AG10803 (cell line): ENCODE results near the gene LIN37.
"Not testable (repeated sequence)": the region's sequence is repeated elsewhere in the genome, so short reads cannot be mapped to it uniquely, and the experiment has no call there.

Experiments
- DNase-seq: peaks from one replicate; pipeline ENCODE4 v3.0.0; 2010; ENCODE audit warnings: low read depth
- H3K4me3 ChIP-seq: 2 replicates; pipeline ENCODE4 v1.5.1; 2011; ENCODE audit warnings: mild to moderate bottlenecking, low read length, control low read depth
- TF ChIP-seq, protein P1 (sequence below): conservative IDR thresholded peaks from 2 replicates; pipeline ENCODE4 v1.5.1; 2011; ENCODE audit warnings: mild to moderate bottlenecking, low read length, control low read depth, inconsistent platforms

Gene LIN37

DNA sequence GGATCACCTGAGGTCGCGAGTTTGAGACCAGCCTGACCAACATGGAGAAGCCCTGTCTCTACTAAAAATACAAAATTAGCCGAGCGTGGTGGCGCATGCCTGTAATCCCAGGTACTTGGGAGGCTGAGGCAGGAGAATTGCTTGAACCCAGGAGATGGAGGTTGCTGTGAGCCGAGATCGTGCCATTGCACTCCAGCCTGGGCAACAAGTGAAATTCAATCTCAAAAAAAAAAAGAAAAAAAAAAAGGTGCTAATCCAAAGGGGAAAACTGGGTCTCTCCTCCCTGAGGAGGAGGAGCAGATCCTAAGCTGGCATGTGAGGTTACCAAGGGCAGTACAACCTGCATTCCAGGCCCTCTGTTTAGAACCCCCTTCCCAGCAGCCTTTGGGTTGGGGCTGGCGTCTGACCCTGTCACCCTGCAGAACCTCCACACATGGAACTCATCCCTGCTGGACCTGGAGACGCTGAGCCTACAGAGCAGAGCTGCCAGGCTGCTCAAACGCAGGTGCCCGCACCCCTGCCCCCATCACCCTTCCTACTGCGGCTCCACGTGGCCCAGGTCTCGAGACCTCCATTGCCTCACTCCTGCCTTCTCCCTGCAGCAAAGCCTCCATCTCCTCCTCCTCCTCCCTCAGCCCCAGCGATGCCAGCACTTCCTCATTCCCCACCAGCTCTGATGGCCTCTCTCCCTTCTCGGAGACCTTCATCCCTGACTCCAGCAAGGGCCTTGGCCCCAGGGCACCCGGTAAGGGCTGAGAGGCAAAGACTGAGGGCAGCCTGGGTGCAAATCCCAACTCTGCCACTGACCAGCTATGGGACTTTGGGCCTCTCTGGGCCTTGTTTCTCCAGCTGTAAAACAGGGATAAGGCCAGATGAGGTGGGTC lies 16.3 kb downstream of the LIN37 start:
- TF ChIP-seq, protein P1, sequence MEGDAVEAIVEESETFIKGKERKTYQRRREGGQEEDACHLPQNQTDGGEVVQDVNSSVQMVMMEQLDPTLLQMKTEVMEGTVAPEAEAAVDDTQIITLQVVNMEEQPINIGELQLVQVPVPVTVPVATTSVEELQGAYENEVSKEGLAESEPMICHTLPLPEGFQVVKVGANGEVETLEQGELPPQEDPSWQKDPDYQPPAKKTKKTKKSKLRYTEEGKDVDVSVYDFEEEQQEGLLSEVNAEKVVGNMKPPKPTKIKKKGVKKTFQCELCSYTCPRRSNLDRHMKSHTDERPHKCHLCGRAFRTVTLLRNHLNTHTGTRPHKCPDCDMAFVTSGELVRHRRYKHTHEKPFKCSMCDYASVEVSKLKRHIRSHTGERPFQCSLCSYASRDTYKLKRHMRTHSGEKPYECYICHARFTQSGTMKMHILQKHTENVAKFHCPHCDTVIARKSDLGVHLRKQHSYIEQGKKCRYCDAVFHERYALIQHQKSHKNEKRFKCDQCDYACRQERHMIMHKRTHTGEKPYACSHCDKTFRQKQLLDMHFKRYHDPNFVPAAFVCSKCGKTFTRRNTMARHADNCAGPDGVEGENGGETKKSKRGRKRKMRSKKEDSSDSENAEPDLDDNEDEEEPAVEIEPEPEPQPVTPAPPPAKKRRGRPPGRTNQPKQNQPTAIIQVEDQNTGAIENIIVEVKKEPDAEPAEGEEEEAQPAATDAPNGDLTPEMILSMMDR, result no peak
- no peak for DNase-seq
- H3K4me3 ChIP-seq, result no peak overlapping the region

DNA sequence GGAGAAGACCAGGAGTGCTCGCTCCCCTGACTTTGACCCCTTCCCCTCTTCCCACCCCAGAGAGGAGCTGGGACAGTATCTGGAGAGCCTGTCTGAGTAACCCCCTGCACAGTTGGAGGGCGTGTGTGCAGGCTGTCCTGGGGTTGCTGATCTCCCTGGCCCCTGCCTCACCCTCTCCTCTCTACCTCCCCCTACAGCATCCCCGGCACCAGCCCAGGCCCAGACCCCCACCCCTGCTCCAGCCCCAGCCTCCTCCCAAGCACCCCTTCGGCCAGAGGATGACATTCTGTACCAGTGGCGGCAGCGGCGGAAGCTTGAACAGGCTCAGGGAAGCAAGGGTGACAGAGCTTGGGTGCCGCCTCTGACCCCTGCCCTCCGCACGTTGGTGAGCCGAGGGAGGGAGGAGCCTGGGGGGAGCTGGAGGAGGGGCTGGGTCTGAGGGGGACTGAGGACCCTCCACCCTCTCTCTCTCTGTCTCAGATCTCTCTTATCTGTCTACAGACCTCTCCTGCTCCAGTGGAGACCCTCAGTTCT lies 18.3 kb downstream of the LIN37 start:
- DNase-seq, result no peak
- TF ChIP-seq, protein P1, result no peak
- no peak overlapping the region for H3K4me3 ChIP-seq

DNA sequence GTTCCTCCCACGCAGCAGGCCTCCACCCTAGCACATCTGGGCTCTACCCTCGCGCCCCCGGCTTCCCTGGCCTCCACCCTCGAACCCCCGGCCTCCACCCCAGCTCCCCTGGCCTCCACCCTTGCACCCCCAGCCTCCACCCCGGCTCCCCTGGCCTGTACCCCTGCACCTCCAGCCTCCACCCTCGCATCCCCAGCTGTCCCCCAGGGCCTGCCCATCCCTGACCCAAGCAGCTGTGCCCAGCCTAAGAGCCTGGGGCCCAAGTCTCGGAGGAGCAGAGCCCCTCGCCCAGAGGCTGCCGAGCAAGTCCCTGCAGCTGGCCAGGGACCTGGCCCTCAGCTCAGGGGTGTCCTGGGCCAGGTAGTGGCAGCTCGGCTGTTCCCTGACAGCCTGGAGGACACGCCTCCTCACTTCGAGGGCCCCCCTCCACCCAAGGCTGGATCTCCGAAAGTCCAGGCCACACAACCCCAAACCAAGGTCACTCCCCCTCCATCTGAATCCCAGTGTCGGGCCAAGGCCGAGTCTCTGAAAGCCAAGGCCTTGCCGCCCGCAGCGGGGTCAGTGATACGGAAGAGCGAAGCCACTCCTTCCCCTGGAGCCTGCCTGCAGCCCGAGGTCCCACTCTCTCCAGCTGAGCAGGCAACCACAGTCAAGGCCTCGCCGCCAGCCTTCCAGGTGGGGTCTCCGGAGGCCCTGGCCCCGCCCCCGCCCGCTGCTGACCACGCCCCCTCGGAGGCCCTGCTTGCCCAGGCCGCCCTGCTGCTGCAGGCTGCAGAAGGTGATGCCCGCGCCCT lies 19.1 kb downstream of the LIN37 start:
- no peak for DNase-seq
- TF ChIP-seq, protein P1, result no peak
- H3K4me3 ChIP-seq, result no peak overlapping the region

DNA sequence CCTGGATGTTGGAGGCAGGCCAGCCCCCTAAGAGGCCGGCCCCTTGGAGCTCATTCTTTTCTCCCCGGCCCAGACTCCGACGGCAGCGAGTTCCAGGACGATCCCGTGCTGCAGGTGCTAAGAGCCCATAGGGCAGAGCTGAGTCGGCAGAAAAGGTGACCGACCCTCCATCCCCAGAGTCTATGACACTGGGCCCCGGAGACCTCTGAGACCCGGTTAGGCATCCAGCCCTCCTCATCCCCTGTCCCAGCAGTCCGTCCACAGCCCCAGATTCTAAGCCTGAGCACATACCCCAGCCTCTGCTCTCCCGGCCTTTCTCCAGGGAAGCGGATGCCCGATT lies 19.7 kb downstream of the LIN37 start:
- TF ChIP-seq, protein P1, result no peak
- DNase-seq, result no peak
- no peak overlapping the region for H3K4me3 ChIP-seq

DNA sequence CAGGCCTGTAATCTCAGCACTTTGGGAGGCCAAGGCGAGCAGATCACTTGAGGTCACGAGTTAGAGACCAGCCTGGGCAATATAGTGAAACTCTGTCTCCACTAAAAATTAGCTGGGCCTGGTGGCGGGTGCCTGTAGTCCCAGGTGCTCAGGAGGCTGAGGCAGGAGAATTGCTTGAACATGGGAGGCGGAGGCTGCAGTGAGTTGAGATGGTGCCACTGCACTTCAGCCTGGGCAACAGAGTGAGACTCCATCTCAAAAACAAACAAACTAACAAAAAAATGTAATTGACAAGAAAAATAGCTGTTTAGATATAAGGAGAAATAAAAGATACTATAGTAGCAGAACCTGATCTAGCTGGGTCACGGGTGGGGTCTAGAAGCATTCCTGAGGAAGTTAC lies 24.0 kb downstream of the LIN37 start:
- H3K4me3 ChIP-seq, DNase-seq: not testable (repeated sequence)

DNA sequence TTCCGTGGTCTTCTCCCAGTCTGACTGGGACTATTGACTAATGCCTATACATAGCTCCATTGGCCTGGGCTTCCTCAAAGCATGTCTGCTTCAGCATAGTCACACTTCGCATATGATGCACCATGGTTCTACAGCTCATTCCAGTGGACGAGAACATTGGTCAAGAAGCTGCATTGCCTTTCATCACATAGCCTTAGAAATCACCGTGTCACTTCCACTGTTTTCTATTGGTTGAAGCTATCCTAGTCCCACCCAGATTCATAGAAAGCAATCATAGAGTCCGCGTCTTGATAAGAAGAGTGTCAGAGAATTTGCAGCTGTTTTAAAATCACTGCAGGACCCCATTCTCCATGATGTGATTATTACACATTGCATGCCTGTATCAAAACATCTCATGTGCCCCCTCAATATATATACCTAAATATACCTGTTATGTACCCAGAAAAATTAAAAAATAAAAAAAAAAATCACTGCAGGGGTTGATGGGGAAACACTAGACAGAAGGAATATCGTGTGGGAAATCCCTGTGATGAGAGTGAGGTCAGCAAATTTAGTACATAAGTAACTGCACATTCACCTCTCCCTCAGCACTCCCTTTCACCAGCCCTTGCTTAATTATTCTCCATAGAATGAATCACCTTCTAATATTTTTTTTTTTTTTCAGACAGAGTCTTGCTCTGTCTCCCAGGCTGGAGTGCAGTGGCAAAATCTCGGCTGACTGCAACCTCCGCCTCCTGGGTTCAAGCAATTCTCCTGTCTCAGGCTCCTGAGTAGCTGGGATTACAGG lies 24.8 kb downstream of the LIN37 start:
- TF ChIP-seq, protein P1, result no peak
- DNase-seq, result peak; percentile 19
- no peak overlapping the region for H3K4me3 ChIP-seq
